NB4 (cell line): ENCODE results near the gene ACP4.

ENCODE experiments used
- CTCF ChIP-seq: IDR thresholded peaks from one replicate; pipeline ENCODE4 v1.5.1; 2012; ENCODE audit warnings: low read depth, low read length
- MYC ChIP-seq: IDR thresholded peaks from 2 replicates; pipeline ENCODE4 v1.6.1; 2011; ENCODE audit warnings: low read depth, low read length
- POLR2A ChIP-seq: IDR thresholded peaks from 2 replicates; pipeline ENCODE4 v1.6.1; 2011; ENCODE audit warnings: mild to moderate bottlenecking; ENCODE audit not compliant: insufficient read length; ENCODE audit errors: extremely low read depth

- TF ChIP-seq CTCF = peak; percentile 28
- TF ChIP-seq POLR2A = peak; percentile 58
- peak; percentile 42 for TF ChIP-seq MYC
Observed at GRCh38 chr19:50794876-50795663, 4.9 kb downstream of the ACP4 start.
